A549 treated with dexamethasone at 1 μM for 4 hours (cell line): ENCODE data around the gene FREM2. TPM values are rescaled to one million over a fixed set of nuclear protein-coding genes. Genes with fewer than 3 reads are reported as not detected.

Experiments
- total RNA-seq: library from RNA; stranded (reverse); fragments of 200-300 nt; extraction: Qiagen RNA extraction; gene quantifications from 5 replicates; pipeline ENCODE4 v1.2.3, GENCODE V29; 2022

FREM2 gene
- 0.01 TPM in 1 of 5 replicates, not detected in the others for total RNA-seq

GRCh38 chr13:38686577-38687245 is at the start of gene FREM2:
Gene FREM2 (plus strand): TSS chr13:38687077. CDS start chr13:38687345, 268 bp downstream.

